ENCODE measurements around the gene PCNX3.

Gene PCNX3

DNA sequence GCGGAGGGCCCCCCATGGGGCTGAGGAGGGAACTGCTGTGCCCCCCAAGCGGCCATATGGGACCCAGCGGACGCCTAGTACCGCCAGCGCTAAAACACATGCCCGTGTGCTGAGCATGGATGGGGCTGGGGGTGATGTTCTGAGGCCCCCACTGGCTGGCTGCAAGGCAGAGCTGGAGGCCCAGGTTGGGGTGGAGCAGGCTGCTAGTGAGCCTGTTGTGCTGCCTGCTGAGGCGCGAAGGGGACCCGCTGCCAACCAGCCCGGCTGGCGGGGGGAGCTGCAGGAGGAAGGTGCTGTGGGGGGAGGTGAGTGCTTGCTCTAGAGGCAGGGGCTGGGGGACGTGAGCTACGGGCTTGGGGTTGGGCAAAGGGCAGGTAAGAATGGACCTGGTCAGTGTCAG, 3.2 kb downstream of the PCNX3 start:
- TF ChIP-seq, protein P1, sequence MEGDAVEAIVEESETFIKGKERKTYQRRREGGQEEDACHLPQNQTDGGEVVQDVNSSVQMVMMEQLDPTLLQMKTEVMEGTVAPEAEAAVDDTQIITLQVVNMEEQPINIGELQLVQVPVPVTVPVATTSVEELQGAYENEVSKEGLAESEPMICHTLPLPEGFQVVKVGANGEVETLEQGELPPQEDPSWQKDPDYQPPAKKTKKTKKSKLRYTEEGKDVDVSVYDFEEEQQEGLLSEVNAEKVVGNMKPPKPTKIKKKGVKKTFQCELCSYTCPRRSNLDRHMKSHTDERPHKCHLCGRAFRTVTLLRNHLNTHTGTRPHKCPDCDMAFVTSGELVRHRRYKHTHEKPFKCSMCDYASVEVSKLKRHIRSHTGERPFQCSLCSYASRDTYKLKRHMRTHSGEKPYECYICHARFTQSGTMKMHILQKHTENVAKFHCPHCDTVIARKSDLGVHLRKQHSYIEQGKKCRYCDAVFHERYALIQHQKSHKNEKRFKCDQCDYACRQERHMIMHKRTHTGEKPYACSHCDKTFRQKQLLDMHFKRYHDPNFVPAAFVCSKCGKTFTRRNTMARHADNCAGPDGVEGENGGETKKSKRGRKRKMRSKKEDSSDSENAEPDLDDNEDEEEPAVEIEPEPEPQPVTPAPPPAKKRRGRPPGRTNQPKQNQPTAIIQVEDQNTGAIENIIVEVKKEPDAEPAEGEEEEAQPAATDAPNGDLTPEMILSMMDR (IDR thresholded peaks at IDR 0.05; ENCODE audit: unreplicated experiment in 3 of 3): no peak
- peak overlapping the region; percentile 43 to 73 (median 72) for H3K4me3 Mint-ChIP-seq
- H3K36me3 Mint-ChIP-seq (ENCODE audit: low read depth): peaks cover 18% of the 10 kb centered on the region
- peaks cover 12% of the 10 kb centered on the region for H3K4me1 Mint-ChIP-seq
- no peak overlapping the region for H3K27ac Mint-ChIP-seq
- no peaks in the 10 kb centered on the region for H3K27me3 Mint-ChIP-seq (ENCODE audit: low read depth)
- no peaks in the 10 kb centered on the region for H3K9me3 Mint-ChIP-seq

DNA sequence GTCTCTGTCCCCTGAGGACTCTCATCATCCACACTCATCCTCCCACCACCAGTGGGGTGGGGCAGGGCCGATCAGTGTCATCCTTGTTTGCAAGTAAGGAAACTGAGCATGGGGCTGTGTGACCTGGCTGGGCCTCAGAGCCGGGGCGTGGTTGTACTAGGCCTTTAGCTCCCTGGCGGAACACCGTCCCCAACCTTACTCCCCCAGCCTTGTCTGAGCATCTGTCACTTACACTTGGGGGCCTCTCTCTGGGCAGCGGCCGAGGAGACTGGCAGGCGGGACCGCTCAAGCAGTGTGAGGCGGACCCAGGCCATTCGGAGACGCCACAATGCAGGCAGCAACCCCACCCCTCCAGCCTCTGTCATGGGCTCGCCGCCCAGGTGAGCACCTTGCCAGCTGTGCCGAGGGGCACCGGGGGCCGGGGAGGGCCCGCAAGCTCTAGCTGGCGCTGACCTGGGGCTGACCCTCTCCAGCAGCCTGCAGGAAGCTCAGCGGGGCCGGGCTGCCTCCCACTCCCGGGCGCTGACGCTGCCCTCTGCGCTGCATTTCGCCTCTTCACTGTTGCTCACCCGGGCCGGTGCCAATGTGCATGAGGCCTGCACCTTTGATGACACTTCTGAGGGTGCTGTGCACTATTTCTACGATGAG, 3.8 kb downstream of the PCNX3 start:
- H3K4me1 Mint-ChIP-seq: peaks cover 12% of the 10 kb centered on the region
- H3K27me3 Mint-ChIP-seq (ENCODE audit: low read depth): no peaks in the 10 kb centered on the region
- TF ChIP-seq, protein P1 (IDR thresholded peaks at IDR 0.05; ENCODE audit: unreplicated experiment in 3 of 3): no peak
- H3K9me3 Mint-ChIP-seq: no peaks in the 10 kb centered on the region
- H3K36me3 Mint-ChIP-seq (ENCODE audit: low read depth): peaks cover 21% of the 10 kb centered on the region
- H3K27ac Mint-ChIP-seq: no peak overlapping the region
- peak overlapping the region; percentile 52 to 73 (median 72) for H3K4me3 Mint-ChIP-seq

DNA sequence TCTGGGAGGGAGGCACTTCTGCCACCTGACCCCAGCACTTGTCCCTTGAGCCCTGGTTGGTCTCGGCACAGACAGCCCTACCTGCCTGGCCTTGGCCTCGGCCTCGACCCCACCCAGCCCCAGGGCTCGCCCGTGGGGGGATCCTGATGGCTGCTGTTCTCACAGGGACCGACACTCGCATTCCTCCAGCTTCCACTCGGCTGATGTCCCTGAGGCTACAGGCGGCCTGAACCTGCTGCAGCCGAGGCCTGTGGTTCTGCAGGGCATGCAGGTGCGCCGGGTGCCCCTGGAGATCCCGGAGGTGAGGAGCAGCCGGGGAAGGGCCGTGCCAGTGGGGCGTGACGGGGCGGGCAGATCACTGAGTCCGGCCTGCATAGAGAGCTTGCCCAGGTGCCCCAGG, 5.1 kb downstream of the PCNX3 start:
- TF ChIP-seq, protein P1 (IDR thresholded peaks at IDR 0.05; ENCODE audit: unreplicated experiment in 3 of 3): no peak
- Mint-ChIP-seq H3K4me1 (peaks cover 8% of the 10 kb centered on the region), H3K4me3 (no peak overlapping the region), H3K36me3 (ENCODE audit: low read depth) (peaks cover 22% of the 10 kb centered on the region), H3K27ac (no peak overlapping the region), H3K9me3 (no peaks in the 10 kb centered on the region), H3K27me3 (ENCODE audit: low read depth) (no peaks in the 10 kb centered on the region)

DNA sequence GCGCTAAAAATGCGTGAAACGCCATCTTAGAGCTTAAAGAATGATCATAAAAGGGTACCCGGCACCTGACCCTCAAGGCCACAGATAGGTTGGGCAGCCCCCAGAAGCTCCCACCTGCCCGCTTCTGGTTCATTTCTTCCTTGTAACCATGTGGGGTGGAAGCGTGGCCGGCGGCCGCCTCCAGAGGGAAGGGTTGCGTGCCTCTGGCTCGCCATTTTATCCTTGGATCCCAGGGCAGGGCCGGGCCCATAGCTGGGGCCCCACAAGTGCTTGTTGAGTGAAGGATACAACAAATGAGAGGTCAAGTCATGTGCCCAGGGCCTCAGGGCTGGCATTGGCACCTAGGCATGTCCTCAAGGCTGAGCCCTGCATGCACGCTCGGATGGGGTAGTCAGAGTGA, 5.9 kb downstream of the PCNX3 start:
- peaks cover 22% of the 10 kb centered on the region for H3K36me3 Mint-ChIP-seq (ENCODE audit: low read depth)
- H3K4me1 Mint-ChIP-seq: peaks cover 6% of the 10 kb centered on the region
- no peaks in the 10 kb centered on the region for H3K27me3 Mint-ChIP-seq (ENCODE audit: low read depth)

DNA sequence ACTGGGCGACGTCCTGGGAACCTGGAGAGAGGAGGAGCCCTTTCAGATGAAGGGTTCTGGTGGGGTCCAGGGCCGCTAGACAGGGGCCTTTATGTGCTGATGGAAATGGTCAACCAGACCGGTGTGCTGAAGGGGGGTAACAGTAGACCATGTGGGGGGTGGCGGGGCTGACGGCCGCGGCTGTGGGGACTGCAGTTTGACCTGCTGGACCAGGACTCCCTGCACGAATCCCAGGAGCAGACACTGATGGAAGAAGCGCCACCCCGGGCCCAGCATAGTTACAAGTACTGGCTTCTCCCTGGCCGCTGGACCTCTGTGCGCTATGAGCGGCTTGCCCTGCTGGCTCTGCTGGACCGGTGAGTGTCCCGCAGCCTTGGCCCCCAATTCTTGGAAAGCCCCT, 6.4 kb downstream of the PCNX3 start:
- Mint-ChIP-seq H3K27me3 (ENCODE audit: low read depth) (no peaks in the 10 kb centered on the region), H3K9me3 (no peaks in the 10 kb centered on the region), H3K4me3 (no peak overlapping the region), H3K27ac (no peak overlapping the region), H3K36me3 (ENCODE audit: low read depth) (peaks cover 17% of the 10 kb centered on the region), H3K4me1 (peaks cover under 1% of the 10 kb centered on the region)
- TF ChIP-seq, protein P1 (IDR thresholded peaks at IDR 0.05; ENCODE audit: unreplicated experiment in 3 of 3): no peak

More for the DNA sequence above, 5.9 kb downstream of the PCNX3 start:
- TF ChIP-seq, protein P1 (IDR thresholded peaks at IDR 0.05; ENCODE audit: unreplicated experiment in 3 of 3): no peak
- Mint-ChIP-seq H3K27ac (no peak overlapping the region), H3K4me3 (no peak overlapping the region), H3K9me3 (no peaks in the 10 kb centered on the region)

DNA sequence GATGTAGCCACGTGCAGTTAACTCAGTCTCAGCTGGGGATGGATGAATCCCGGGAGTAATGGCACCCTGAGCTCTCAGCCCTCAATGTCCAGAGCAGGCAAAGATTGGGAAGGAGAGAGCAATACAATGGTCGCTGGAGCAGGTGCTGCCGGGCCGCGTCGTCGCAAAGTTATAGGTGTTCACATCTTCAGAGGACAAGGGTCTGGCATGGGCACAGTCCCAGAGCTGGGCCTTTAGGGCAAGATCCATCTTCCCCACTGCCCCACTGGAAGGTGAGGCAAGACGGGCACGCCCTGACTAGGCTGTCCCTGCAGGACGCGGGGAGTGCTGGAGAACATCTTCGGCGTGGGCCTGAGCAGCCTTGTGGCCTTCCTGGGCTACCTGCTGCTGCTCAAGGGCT, 7.6 kb downstream of the PCNX3 start:
- no peak overlapping the region for H3K4me3 Mint-ChIP-seq

More for the DNA sequence above, 7.6 kb downstream of the PCNX3 start:
- no peaks in the 10 kb centered on the region for H3K27me3 Mint-ChIP-seq (ENCODE audit: low read depth)
- H3K27ac Mint-ChIP-seq: no peak overlapping the region
- H3K4me1 Mint-ChIP-seq: no peaks in the 10 kb centered on the region
- TF ChIP-seq, protein P1 (IDR thresholded peaks at IDR 0.05; ENCODE audit: unreplicated experiment in 3 of 3): no peak
- H3K9me3 Mint-ChIP-seq: no peaks in the 10 kb centered on the region
- H3K36me3 Mint-ChIP-seq (ENCODE audit: low read depth): peaks cover 17% of the 10 kb centered on the region
